ENCODE measurements around the gene VWA2. TPM values are rescaled to one million over a fixed set of nuclear protein-coding genes. Genes with fewer than 3 reads are reported as not detected.

The VWA2 gene
- total RNA-seq, 1 experiment from 2014 or later, result not detected

GRCh38 chr10:114228156-114228555 lies 10.9 kb upstream of the VWA2 start:
- no peaks in the 10 kb centered on the region for H3K36me3 ChIP-seq
- no peaks in the 10 kb centered on the region for H3K4me1 ChIP-seq (replicated peaks)
- H3K27me3 ChIP-seq (replicated peaks), result peaks cover 42% of the 10 kb centered on the region
- no peak for DNase-seq (ENCODE audit: low read depth in 1 of 2, low spot score in 2 of 2)
- H3K4me3 ChIP-seq, result no peak overlapping the region
- H3K27ac ChIP-seq, result no peak overlapping the region
- H3K9me3 ChIP-seq (replicated peaks), result no peaks in the 10 kb centered on the region

- H3K4me3 ChIP-seq, result no peak overlapping the region
- H3K36me3 ChIP-seq, result no peaks in the 10 kb centered on the region
- no peaks in the 10 kb centered on the region for H3K4me1 ChIP-seq (replicated peaks)
- peaks cover 40% of the 10 kb centered on the region for H3K27me3 ChIP-seq (replicated peaks)
- no peak for DNase-seq (ENCODE audit: low read depth in 1 of 2, low spot score in 2 of 2)
- H3K9me3 ChIP-seq (replicated peaks), result no peaks in the 10 kb centered on the region
- no peak overlapping the region for H3K27ac ChIP-seq
These were observed 6.4 kb upstream of the VWA2 start for GRCh38 chr10:114232561-114233176.

- no peak overlapping the region for H3K27ac ChIP-seq
- H3K9me3 ChIP-seq (replicated peaks), result no peaks in the 10 kb centered on the region
- no peak for DNase-seq (ENCODE audit: low read depth in 1 of 2, low spot score in 2 of 2)
- H3K4me3 ChIP-seq, result no peak overlapping the region
- H3K36me3 ChIP-seq, result no peaks in the 10 kb centered on the region
- H3K4me1 ChIP-seq (replicated peaks), result no peaks in the 10 kb centered on the region
- H3K27me3 ChIP-seq (replicated peaks), result peaks cover 47% of the 10 kb centered on the region
These were observed 5.6 kb upstream of the VWA2 start for GRCh38 chr10:114233482-114233881.

- Histone ChIP-seq H3K27me3 (replicated peaks) (peaks cover 53% of the 10 kb centered on the region), H3K36me3 (no peaks in the 10 kb centered on the region), H3K4me1 (replicated peaks) (no peaks in the 10 kb centered on the region), H3K27ac (no peak overlapping the region), H3K4me3 (no peak overlapping the region), H3K9me3 (replicated peaks) (no peaks in the 10 kb centered on the region)
- DNase-seq (ENCODE audit: low read depth in 1 of 2, low spot score in 2 of 2), result no peak
These were observed 4.9 kb upstream of the VWA2 start for GRCh38 chr10:114234132-114234531.

GRCh38 chr10:114239994-114240345 lies 916 bp downstream of the VWA2 start:
- H3K27ac ChIP-seq, result no peak overlapping the region
- H3K36me3 ChIP-seq, result no peaks in the 10 kb centered on the region
- no peak overlapping the region for H3K4me3 ChIP-seq
- H3K4me1 ChIP-seq (replicated peaks), result no peaks in the 10 kb centered on the region
- H3K9me3 ChIP-seq (replicated peaks), result no peaks in the 10 kb centered on the region
- peaks cover 79% of the 10 kb centered on the region for H3K27me3 ChIP-seq (replicated peaks)
- DNase-seq (ENCODE audit: low read depth in 1 of 2, low spot score in 2 of 2), result no peak

- Histone ChIP-seq H3K4me3 (no peak overlapping the region), H3K36me3 (no peaks in the 10 kb centered on the region), H3K27ac (no peak overlapping the region), H3K4me1 (replicated peaks) (no peaks in the 10 kb centered on the region), H3K27me3 (replicated peaks) (peaks cover 71% of the 10 kb centered on the region), H3K9me3 (replicated peaks) (no peaks in the 10 kb centered on the region)
- no peak for DNase-seq (ENCODE audit: low read depth in 1 of 2, low spot score in 2 of 2)
These were observed 3.2 kb downstream of the VWA2 start for GRCh38 chr10:114242235-114242634.

- Histone ChIP-seq H3K27ac (no peak overlapping the region), H3K9me3 (replicated peaks) (no peaks in the 10 kb centered on the region), H3K4me1 (replicated peaks) (no peaks in the 10 kb centered on the region), H3K27me3 (replicated peaks) (peaks cover 58% of the 10 kb centered on the region), H3K4me3 (no peak overlapping the region), H3K36me3 (no peaks in the 10 kb centered on the region)
- no peak for DNase-seq (ENCODE audit: low read depth in 1 of 2, low spot score in 2 of 2)
These were observed 4.6 kb downstream of the VWA2 start for GRCh38 chr10:114243661-114244060.

- no peaks in the 10 kb centered on the region for H3K9me3 ChIP-seq (replicated peaks)
- H3K36me3 ChIP-seq, result no peaks in the 10 kb centered on the region
- H3K27me3 ChIP-seq (replicated peaks), result peaks cover 54% of the 10 kb centered on the region
- no peaks in the 10 kb centered on the region for H3K4me1 ChIP-seq (replicated peaks)
- no peak overlapping the region for H3K27ac ChIP-seq
- no peak overlapping the region for H3K4me3 ChIP-seq
- no peak for DNase-seq (ENCODE audit: low read depth in 1 of 2, low spot score in 2 of 2)
These were observed 5.1 kb downstream of the VWA2 start for GRCh38 chr10:114244126-114244525.

GRCh38 chr10:114245121-114245791 lies 6.2 kb downstream of the VWA2 start:
- Histone ChIP-seq H3K4me3 (no peak overlapping the region), H3K4me1 (replicated peaks) (no peaks in the 10 kb centered on the region), H3K9me3 (replicated peaks) (no peaks in the 10 kb centered on the region), H3K27ac (no peak overlapping the region), H3K27me3 (replicated peaks) (peaks cover 42% of the 10 kb centered on the region), H3K36me3 (no peaks in the 10 kb centered on the region)
- DNase-seq (ENCODE audit: low read depth in 1 of 2, low spot score in 2 of 2), result no peak

- H3K4me3 ChIP-seq, result no peak overlapping the region
- no peaks in the 10 kb centered on the region for H3K4me1 ChIP-seq (replicated peaks)
- H3K27ac ChIP-seq, result no peak overlapping the region
- no peaks in the 10 kb centered on the region for H3K36me3 ChIP-seq
- H3K9me3 ChIP-seq (replicated peaks), result no peaks in the 10 kb centered on the region
- DNase-seq (ENCODE audit: low read depth in 1 of 2, low spot score in 2 of 2), result no peak
- H3K27me3 ChIP-seq (replicated peaks), result peaks cover 28% of the 10 kb centered on the region
These were observed 7.7 kb downstream of the VWA2 start for GRCh38 chr10:114246679-114247305.

GRCh38 chr10:114250236-114250635 lies 11.2 kb downstream of the VWA2 start:
- no peaks in the 10 kb centered on the region for H3K9me3 ChIP-seq (replicated peaks)

GRCh38 chr10:114250716-114251115 lies 11.7 kb downstream of the VWA2 start:
- no peaks in the 10 kb centered on the region for H3K36me3 ChIP-seq
- H3K4me1 ChIP-seq (replicated peaks), result no peaks in the 10 kb centered on the region
- no peak for DNase-seq (ENCODE audit: low read depth in 1 of 2, low spot score in 2 of 2)
- no peaks in the 10 kb centered on the region for H3K27me3 ChIP-seq (replicated peaks)
- no peaks in the 10 kb centered on the region for H3K9me3 ChIP-seq (replicated peaks)
- no peak overlapping the region for H3K4me3 ChIP-seq
- H3K27ac ChIP-seq, result no peak overlapping the region

More at GRCh38 chr10:114250236-114250635, 11.2 kb downstream of the VWA2 start:
- Histone ChIP-seq H3K27me3 (replicated peaks) (no peaks in the 10 kb centered on the region), H3K36me3 (no peaks in the 10 kb centered on the region), H3K27ac (no peak overlapping the region), H3K4me3 (no peak overlapping the region), H3K4me1 (replicated peaks) (no peaks in the 10 kb centered on the region)
- no peak for DNase-seq (ENCODE audit: low read depth in 1 of 2, low spot score in 2 of 2)

GRCh38 chr10:114252092-114252491 lies 13.0 kb downstream of the VWA2 start:
- Histone ChIP-seq H3K9me3 (replicated peaks) (no peaks in the 10 kb centered on the region), H3K4me1 (replicated peaks) (no peaks in the 10 kb centered on the region), H3K4me3 (no peak overlapping the region), H3K27me3 (replicated peaks) (no peaks in the 10 kb centered on the region), H3K36me3 (no peaks in the 10 kb centered on the region), H3K27ac (no peak overlapping the region)
- DNase-seq (ENCODE audit: low read depth in 1 of 2, low spot score in 2 of 2), result no peak

GRCh38 chr10:114252883-114253282 lies 13.8 kb downstream of the VWA2 start:
- H3K4me3 ChIP-seq, result no peak overlapping the region
- no peaks in the 10 kb centered on the region for H3K9me3 ChIP-seq (replicated peaks)
- no peak overlapping the region for H3K27ac ChIP-seq

More at GRCh38 chr10:114252883-114253282, 13.8 kb downstream of the VWA2 start:
- Histone ChIP-seq H3K4me1 (replicated peaks) (peaks cover 1% of the 10 kb centered on the region; the same call in 1 of the 2 replicates), H3K27me3 (replicated peaks) (no peaks in the 10 kb centered on the region), H3K36me3 (no peaks in the 10 kb centered on the region)
- no peak for DNase-seq (ENCODE audit: low read depth in 1 of 2, low spot score in 2 of 2)
